Brain microvascular endothelial cell (primary cell): Measurements from ENCODE around the gene ROR1.
A peak's percentile ranks its signal among the peaks of the same experiment; 100 is the strongest.

Source experiments
- DNase-seq: peaks from one replicate; pipeline ENCODE4 v3.0.0-alpha.2; 2020
- H3K27ac ChIP-seq: fragments of 250-450 bp; sonication (Bioruptor Pico); 2 replicates; pipeline ENCODE4 v1.5.1; 2020; ENCODE audit warnings: mild to moderate bottlenecking, moderate library complexity
- H3K27me3 ChIP-seq: fragments of 250-450 bp; sonication (Bioruptor Pico); replicated peaks from 2 replicates; pipeline ENCODE4 v1.5.1; 2020; ENCODE audit warnings: mild to moderate bottlenecking
- H3K36me3 ChIP-seq: fragments of 250-450 bp; sonication (Bioruptor Pico); replicated peaks from 2 replicates; pipeline ENCODE4 v1.5.1; 2020; ENCODE audit warnings: mild to moderate bottlenecking
- H3K4me3 ChIP-seq: 2 replicates; pipeline ENCODE4 v1.5.1; 2011; ENCODE audit warnings: low read depth, mild to moderate bottlenecking, control low read depth, low read length, moderate library complexity
- CTCF ChIP-seq: IDR thresholded peaks from 2 replicates; pipeline ENCODE4 v1.5.1; 2011; ENCODE audit warnings: low read depth, mild to moderate bottlenecking, moderate library complexity, low read length, control low read depth, inconsistent platforms; ENCODE audit errors: missing control alignments
- in situ Hi-C: cut with HindIII; loops from 2 replicates; pipeline ENCODE4 v1.10.0; 2017; ENCODE audit warnings: low sequenced_read_pairs, low pct_ligation_motif_present

ROR1 gene

GRCh38 chr1:63918418-63918945 lies 144.7 kb downstream of the ROR1 start:
- Histone ChIP-seq H3K27me3 (no peaks in the 10 kb centered on the region), H3K36me3 (no peaks in the 10 kb centered on the region), H3K27ac (no peak overlapping the region), H3K4me3 (no peak overlapping the region)
- no peak for DNase-seq
- TF ChIP-seq CTCF: no peak
- in situ Hi-C loops: loop anchor here (25.0 kb wide), 1 partner anchor 319 kb away; no protein-coding TSS in a partner anchor

GRCh38 chr1:63920154-63921117 lies 146.6 kb downstream of the ROR1 start:
- no peaks in the 10 kb centered on the region for H3K36me3 ChIP-seq
- DNase-seq: peak; percentile 96
- H3K27me3 ChIP-seq: no peaks in the 10 kb centered on the region
- in situ Hi-C loops: loop anchor here (25.0 kb wide), 1 partner anchor 317 kb away; no protein-coding TSS in a partner anchor
- H3K27ac ChIP-seq: peak overlapping the region; percentile 81
- no peak overlapping the region for H3K4me3 ChIP-seq
- peak; percentile 55 for TF ChIP-seq CTCF

GRCh38 chr1:63921359-63921758 lies 147.5 kb downstream of the ROR1 start:
- Histone ChIP-seq H3K4me3 (no peak overlapping the region), H3K27ac (peak overlapping the region; percentile 81), H3K36me3 (no peaks in the 10 kb centered on the region), H3K27me3 (no peaks in the 10 kb centered on the region)
- no peak for TF ChIP-seq CTCF
- DNase-seq: no peak
- in situ Hi-C loops: loop anchor here (25.0 kb wide), 1 partner anchor 316 kb away; no protein-coding TSS in a partner anchor

- no peak for TF ChIP-seq CTCF
- in situ Hi-C loops: loop anchor here (25.0 kb wide), 1 partner anchor 315 kb away; no protein-coding TSS in a partner anchor
Observed at GRCh38 chr1:63921802-63922201, 148.0 kb downstream of the ROR1 start.

GRCh38 chr1:63922848-63923247 lies 149.0 kb downstream of the ROR1 start:
- H3K36me3 ChIP-seq: no peaks in the 10 kb centered on the region
- no peak overlapping the region for H3K4me3 ChIP-seq
- no peaks in the 10 kb centered on the region for H3K27me3 ChIP-seq
- H3K27ac ChIP-seq: no peak overlapping the region
- TF ChIP-seq CTCF: no peak
- in situ Hi-C loops: loop anchor here (25.0 kb wide), 1 partner anchor 314 kb away; no protein-coding TSS in a partner anchor
- no peak for DNase-seq

More at GRCh38 chr1:63921802-63922201, 148.0 kb downstream of the ROR1 start:
- Histone ChIP-seq H3K36me3 (no peaks in the 10 kb centered on the region), H3K27me3 (no peaks in the 10 kb centered on the region), H3K4me3 (no peak overlapping the region), H3K27ac (no peak overlapping the region)
- no peak for DNase-seq
